Neural cell (in vitro differentiated cells): ENCODE results near the gene HOXB1. TPM values are rescaled to one million over a fixed set of nuclear protein-coding genes. Genes with fewer than 3 reads are reported as not detected.
A peak's percentile ranks its signal among the peaks of the same experiment; 100 is the strongest.

ENCODE experiments used
- H2AFZ ChIP-seq: fragments of 200-600, 300-800 bp; sonication (generic), shearing (Covaris generic); 2 replicates; pipeline ENCODE4 v1.6.0; 2014; ENCODE audit warnings: low read depth, mild to moderate bottlenecking, antibody characterized with exemption, low read length, moderate library complexity
- H3F3A ChIP-seq: fragments of 200-600 bp; shearing (Covaris generic); 2 replicates; pipeline ENCODE4 v1.6.1; 2016; ENCODE audit warnings: mild to moderate bottlenecking, moderate library complexity, mixed read lengths, antibody characterized with exemption, low read length; ENCODE audit not compliant: insufficient read depth, poor library complexity, severe bottlenecking
- H3K27ac ChIP-seq: fragments of 200-600, 300-800 bp; sonication (generic), shearing (Covaris generic); 2 replicates; pipeline ENCODE4 v1.5.1; 2014; ENCODE audit warnings: mild to moderate bottlenecking, low read length, moderate library complexity
- H3K27me3 ChIP-seq: fragments of 300-800, 200-600 bp; sonication (generic), shearing (Covaris generic); 2 replicates; pipeline ENCODE4 v1.6.0; 2014; ENCODE audit warnings: mild to moderate bottlenecking, low read depth, low read length, moderate library complexity; ENCODE audit not compliant: insufficient read depth
- H3K36me3 ChIP-seq: fragments of 300-800, 200-600 bp; sonication (generic), shearing (Covaris generic); 2 replicates; pipeline ENCODE4 v1.5.1; 2014; ENCODE audit warnings: mild to moderate bottlenecking, antibody characterized with exemption, low read length, moderate library complexity; ENCODE audit not compliant: insufficient read depth
- H3K4me2 ChIP-seq: fragments of 300-800, 200-600 bp; sonication (generic), shearing (Covaris generic); 2 replicates; pipeline ENCODE4 v1.6.0; 2014; ENCODE audit warnings: mild to moderate bottlenecking, low read length
- H3K4me3 ChIP-seq: fragments of 300-800, 200-600 bp; sonication (generic), shearing (Covaris generic); 2 replicates; pipeline ENCODE4 v1.5.1; 2014; ENCODE audit warnings: mild to moderate bottlenecking, low read length, moderate library complexity
- H3K79me2 ChIP-seq: fragments of 200-600 bp; shearing (Covaris generic); replicated peaks from 2 replicates; pipeline ENCODE4 v1.6.0; 2014; ENCODE audit warnings: mild to moderate bottlenecking, low read length, moderate library complexity; ENCODE audit not compliant: insufficient read depth
- H3K9ac ChIP-seq: fragments of 300-800, 200-600 bp; sonication (generic), shearing (Covaris generic); 2 replicates; pipeline ENCODE4 v1.6.1; 2016; ENCODE audit warnings: mild to moderate bottlenecking, low read length, mixed read lengths
- H3K9me2 ChIP-seq: fragments of 200-600 bp; shearing (Covaris generic); 2 replicates; pipeline ENCODE4 v1.6.1; 2016; ENCODE audit warnings: mild to moderate bottlenecking, low read length, mixed read lengths; ENCODE audit not compliant: insufficient read depth
- H3K9me3 ChIP-seq: fragments of 200-600, 300-800 bp; sonication (generic), shearing (Covaris generic); 2 replicates; pipeline ENCODE4 v1.6.1; 2016; ENCODE audit warnings: mild to moderate bottlenecking, mixed run types, low read length, moderate library complexity, mixed read lengths
- H4K20me1 ChIP-seq: fragments of 200-600 bp; shearing (Covaris generic); 2 replicates; pipeline ENCODE4 v1.6.1; 2016; ENCODE audit warnings: mild to moderate bottlenecking, mixed run types; ENCODE audit not compliant: insufficient read depth
- CTCF ChIP-seq: fragments of 450-650 bp; IDR thresholded peaks from 2 replicates; pipeline ENCODE4 v1.5.1; 2014; ENCODE audit warnings: antibody characterized with exemption, mild to moderate bottlenecking, moderate library complexity; ENCODE audit not compliant: poor library complexity, severe bottlenecking
- EP300 ChIP-seq: fragments of 450-650 bp; conservative IDR thresholded peaks from 2 replicates; pipeline ENCODE4 v1.6.1; 2014; ENCODE audit warnings: antibody characterized with exemption, mild to moderate bottlenecking, moderate library complexity; ENCODE audit not compliant: poor library complexity, severe bottlenecking
- EZH2 ChIP-seq: fragments of 200-600, 300-800 bp; shearing (Covaris generic), sonication (generic); IDR thresholded peaks from 2 replicates; pipeline ENCODE4 v1.6.1; 2014; ENCODE audit warnings: antibody characterized with exemption, low read length, borderline replicate concordance, mild to moderate bottlenecking; ENCODE audit not compliant: insufficient read depth, poor library complexity, severe bottlenecking
- MXI1 ChIP-seq: fragments of 450-650 bp; conservative IDR thresholded peaks from 2 replicates; pipeline ENCODE4 v1.6.1; 2014; ENCODE audit warnings: antibody characterized with exemption, mild to moderate bottlenecking; ENCODE audit not compliant: poor library complexity, severe bottlenecking
- POLR2AphosphoS5 ChIP-seq: IDR thresholded peaks from 2 replicates; pipeline ENCODE4 v1.6.1; 2012
- RAD21 ChIP-seq: fragments of 450-650 bp; conservative IDR thresholded peaks from 2 replicates; pipeline ENCODE4 v1.6.1; 2014; ENCODE audit warnings: antibody characterized with exemption, mild to moderate bottlenecking, moderate library complexity
- REST ChIP-seq: IDR thresholded peaks from 2 replicates; pipeline ENCODE4 v1.6.1; 2012; ENCODE audit warnings: borderline replicate concordance
- SMC3 ChIP-seq: fragments of 450-650 bp; conservative IDR thresholded peaks from 2 replicates; pipeline ENCODE4 v1.6.1; 2014; ENCODE audit warnings: antibody characterized with exemption, mild to moderate bottlenecking, moderate library complexity; ENCODE audit not compliant: poor library complexity
- TAF1 ChIP-seq: IDR thresholded peaks from 2 replicates; pipeline ENCODE4 v1.6.1; 2012; ENCODE audit warnings: low read depth
- polyA plus RNA-seq: library from polyadenylated mRNA; depleted of rRNA; stranded (reverse); fragments of >200 nt; gene quantifications from 2 replicates; pipeline ENCODE4 v1.2.3, GENCODE V29; 2014

HOXB1 gene
- polyA plus RNA-seq, 1 donor from 2014 or later = not detected

DNA sequence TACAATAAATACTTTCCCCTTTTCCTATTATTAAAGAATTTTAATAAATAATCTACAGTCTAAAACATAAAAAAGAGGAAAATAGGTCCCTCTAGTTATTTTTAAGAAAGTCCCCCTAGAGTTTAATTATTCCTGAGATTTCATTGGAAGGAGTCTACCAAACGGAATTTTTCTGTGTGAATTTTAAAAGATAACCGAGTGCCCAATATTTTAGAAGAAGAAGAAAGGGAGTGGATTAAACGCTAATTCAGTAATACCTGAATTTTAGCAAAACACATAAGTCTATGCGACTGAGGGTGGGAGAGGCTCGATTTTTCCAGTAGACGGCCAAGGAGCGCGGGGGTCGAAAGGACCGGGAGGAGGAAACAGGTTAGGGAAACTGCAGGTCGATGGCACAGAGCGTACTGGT lies 11.9 kb upstream of the HOXB1 start:
- Histone ChIP-seq H3K4me3 (peak overlapping the region; percentile 60), H3K9me3 (no peaks in the 10 kb centered on the region), H4K20me1 (no peaks in the 10 kb centered on the region), H3F3A (no peaks in the 10 kb centered on the region), H3K4me2 (no peak overlapping the region), H3K79me2 (no peaks in the 10 kb centered on the region), H3K9me2 (no peaks in the 10 kb centered on the region), H3K36me3 (no peaks in the 10 kb centered on the region), H2AFZ (no peak overlapping the region), H3K9ac (no peak overlapping the region), H3K27ac (no peak overlapping the region), H3K27me3 (peaks cover 99% of the 10 kb centered on the region)
- TF ChIP-seq EZH2 (no peak), MXI1 (no peak), RAD21 (no peak), SMC3 (no peak), POLR2AphosphoS5 (no peak), TAF1 (no peak), EP300 (no peak), CTCF (no peak), REST (no peak)

- no peak overlapping the region for H3K9ac ChIP-seq
- no peaks in the 10 kb centered on the region for H3K9me2 ChIP-seq
- peak overlapping the region; percentile 49 for H3K4me3 ChIP-seq
- H2AFZ ChIP-seq = no peak overlapping the region
- no peaks in the 10 kb centered on the region for H3K36me3 ChIP-seq
- no peaks in the 10 kb centered on the region for H4K20me1 ChIP-seq
- H3K9me3 ChIP-seq = no peaks in the 10 kb centered on the region
- H3K79me2 ChIP-seq = no peaks in the 10 kb centered on the region
- H3K27me3 ChIP-seq = peaks cover 99% of the 10 kb centered on the region
- no peak overlapping the region for H3K4me2 ChIP-seq
- H3K27ac ChIP-seq = no peak overlapping the region
- H3F3A ChIP-seq = no peaks in the 10 kb centered on the region
- no peak for TF ChIP-seq RAD21
- TF ChIP-seq EZH2 = peak; percentile 86
Measured at GRCh38 chr17:48542114-48542656, 11.4 kb upstream of the HOXB1 start.
